HepG2 (cell line): ENCODE data around the gene MAP2K5. TPM values are rescaled to one million over a fixed set of nuclear protein-coding genes. Genes with fewer than 3 reads are reported as not detected.

Experiments used
- ATAC-seq: fragments of 200-7000 bp; cut with Tn5 transposase; 3 replicates; pipeline ENCODE4 v1.9.1; 2020; ENCODE audit warnings: mild to moderate bottlenecking, moderate library complexity
- BruUV-seq: library from RNA; stranded (reverse); fragments of 400-500 nt; replicated peaks from 2 replicates; lab custom pipeline; 2021; lab: Mats Ljungman, UMichigan
- CTCF ChIA-PET: fragments of 300-600 bp; formaldehyde crosslinking; extraction: SDS; loops from one replicate; lab custom pipeline; 2021; ENCODE audit warnings: low total read pairs, inconsistent platforms, low intra/inter-chr PET ratio; lab: Yijun Ruan, JAX
- POLR2A ChIA-PET: fragments of 350-600 bp; sonication (Branson Sonifier 250); formaldehyde crosslinking; loops from one replicate; lab custom pipeline; 2020; ENCODE audit warnings: antibody characterized with exemption, inconsistent platforms; lab: Yijun Ruan, JAX
- DNase-seq: peaks from one replicate; pipeline ENCODE4 v3.0.0-alpha.2; 2015; ENCODE audit warnings: low spot score
- FAIRE-seq: peaks from 3 replicates; lab custom pipeline; 2011; peaks lifted over from hg19 to GRCh38; lab: Jason Lieb, UNC
- H2AFZ ChIP-seq: one replicate; pipeline ENCODE4 v1.6.1; 2011; ENCODE audit warnings: low read length, inconsistent platforms
- H3K27ac ChIP-seq: fragments of 300-600 bp; 3 replicates; pipeline ENCODE4 v1.8.0; 2011; ENCODE audit warnings: mixed run types, mild to moderate bottlenecking, mixed read lengths, low read length, inconsistent platforms; ENCODE audit not compliant: insufficient read depth; ENCODE audit errors: extremely low read length
- H3K27me3 ChIP-seq, 2 experiments: fragments of 200-600 bp in 1 of 2; 2 replicates in 1 of 2; 3 replicates in 1 of 2; pipeline versions ENCODE4 v1.6.0 to v1.8.0; 2011; ENCODE audit warnings: low read length in 2 of 2, mild to moderate bottlenecking in 2 of 2, moderate library complexity in 2 of 2, inconsistent platforms in 1 of 2; ENCODE audit not compliant: insufficient read depth in 2 of 2, control insufficient read depth in 1 of 2
- H3K36me3 ChIP-seq, 2 experiments: fragments of 200-600 bp in 1 of 2; replicated peaks in 1 of 2; 2 replicates in 1 of 2; 3 replicates in 1 of 2; pipeline versions ENCODE4 v1.5.1 to v1.8.0; 2011; ENCODE audit warnings: low read length in 2 of 2, inconsistent platforms in 1 of 2; ENCODE audit not compliant: insufficient read depth in 2 of 2, control insufficient read depth in 1 of 2
- H3K4me1 ChIP-seq: 2 replicates; pipeline ENCODE4 v1.5.1; 2012; ENCODE audit warnings: low read length, inconsistent platforms; ENCODE audit not compliant: insufficient read depth
- H3K4me2 ChIP-seq: 2 replicates; pipeline ENCODE4 v1.6.0; 2011; ENCODE audit warnings: low read depth, low read length, inconsistent platforms
- H3K4me3 ChIP-seq, 3 experiments: fragments of 200-600 bp in 1 of 3; sonication (generic), shearing (Covaris generic) in 1 of 3; replicated peaks in 1 of 3; 2 replicates each; pipeline ENCODE4 v1.5.1; 2011 to 2016; ENCODE audit warnings: low read length in 3 of 3, inconsistent platforms in 2 of 3, low read depth in 2 of 3, mild to moderate bottlenecking in 2 of 3, control low read depth in 1 of 3, mixed read lengths in 1 of 3; ENCODE audit not compliant: insufficient read depth in 1 of 3
- H3K79me2 ChIP-seq: one replicate; pipeline ENCODE4 v1.6.1; 2011; ENCODE audit warnings: low read length, inconsistent platforms; ENCODE audit not compliant: insufficient read depth
- H3K9ac ChIP-seq: 2 replicates; pipeline ENCODE4 v1.6.0; 2011; ENCODE audit warnings: mild to moderate bottlenecking, low read depth, low read length, inconsistent platforms; ENCODE audit not compliant: insufficient read depth
- H3K9me3 ChIP-seq: 2 replicates; pipeline ENCODE4 v1.5.1; 2012; ENCODE audit warnings: mild to moderate bottlenecking, low read length
- H4K20me1 ChIP-seq: 2 replicates; pipeline ENCODE4 v1.6.0; 2011; ENCODE audit warnings: inconsistent platforms, mild to moderate bottlenecking, low read length, moderate library complexity; ENCODE audit not compliant: insufficient read depth
- HES4 ChIP-seq: sonication (generic); formaldehyde crosslinking; IDR thresholded peaks from 2 replicates; pipeline ENCODE4 v1.9.0; 2021; ENCODE audit warnings: mild to moderate bottlenecking, missing genetic modification reagents, borderline replicate concordance
- KDM4B ChIP-seq: sonication (generic); formaldehyde crosslinking; IDR thresholded peaks from 2 replicates; pipeline ENCODE4 v1.4.0; 2020; ENCODE audit warnings: missing genetic modification reagents
- KIAA2018 ChIP-seq: sonication (generic); formaldehyde crosslinking; IDR thresholded peaks from 2 replicates; pipeline ENCODE4 v1.5.0; 2020; ENCODE audit warnings: mild to moderate bottlenecking, missing genetic modification reagents, borderline replicate concordance
- ZBTB33 ChIP-seq: sonication (generic); formaldehyde crosslinking; IDR thresholded peaks from 2 replicates; pipeline ENCODE4 v1.4.0; 2020; ENCODE audit warnings: missing genetic modification reagents
- ZNF20 ChIP-seq: sonication (generic); formaldehyde crosslinking; IDR thresholded peaks from 2 replicates; pipeline ENCODE4 v1.4.0; 2020; ENCODE audit warnings: mild to moderate bottlenecking, moderate library complexity, missing genetic modification reagents
- ZNF276 ChIP-seq: sonication (generic); formaldehyde crosslinking; IDR thresholded peaks from 2 replicates; pipeline ENCODE4 v1.4.0; 2020; ENCODE audit warnings: mild to moderate bottlenecking, low read depth, missing genetic modification reagents
- ZNF451 ChIP-seq: sonication (generic); formaldehyde crosslinking; IDR thresholded peaks from 2 replicates; pipeline ENCODE4 v1.5.0; 2020; ENCODE audit warnings: mild to moderate bottlenecking, missing genetic modification reagents
- WGBS: methylation state at CpG from one replicate; pipeline ENCODE4 v1.1.6; 2017; ENCODE audit warnings: low lambda C conversion rate; 5-methylcytosine and 5-hydroxymethylcytosine counted together
- in situ Hi-C: cut with HindIII; loops from 2 replicates; pipeline ENCODE4 v1.10.0; 2017; ENCODE audit warnings: low pct_unique_long_range_greater_than_20kb; ENCODE audit not compliant: extremely low pct_ligation_motif_present
- intact Hi-C: fragments of 100-400 bp; cut with micrococcal nuclease; formaldehyde crosslinking; loops from one replicate; pipeline ENCODE4 v1.10.0; 2022; ENCODE audit not compliant: unreplicated experiment
- polyA plus RNA-seq, 8 experiments: library from polyadenylated mRNA; depleted of rRNA in 3 of 8; stranded (reverse) in 7 of 8; unstranded in 1 of 8; fragments of >200 nt; fragmentation: Illumina TruSeq in 4 of 8; extraction: Trizol in 4 of 8; gene quantifications; 2 replicates each; pipeline versions ENCODE4 v1.2.1 to v1.2.3, GENCODE V29; 2011 to 2016; ENCODE audit warnings: low read depth in 4 of 8, missing spikeins in 1 of 8, mixed read lengths in 1 of 8; ENCODE audit not compliant: insufficient read depth in 1 of 8
- total RNA-seq, 5 experiments: library from RNA; depleted of rRNA; stranded (reverse); fragments of >200 nt; fragmentation: Illumina TruSeq; extraction: Trizol; gene quantifications; 2 replicates each; pipeline ENCODE4 v1.2.3, GENCODE V29; 2016; ENCODE audit warnings: low read depth in 1 of 5

MAP2K5 gene
- total and polyA plus RNA-seq, 2 of the 13 experiments (the other 11 are each of a cell fraction or from before 2014, with no cell fraction given): 4.0 to 4.3 TPM

GRCh38 chr15:67775250-67775649, 232.7 kb downstream of the MAP2K5 start:
- DNase-seq: no peak
- no peak overlapping the region for H3K4me3 ChIP-seq
- 0 out of 5 replicates have a peak, but pooled peaks cover 0 to 2% of the 10 kb centered on the region in 2 experiments for H3K36me3 ChIP-seq
- no peaks in the 10 kb centered on the region for H3K79me2 ChIP-seq
- ChIA-PET POLR2A (no interaction called here), CTCF (no interaction called here)
- no peak overlapping the region for H3K9ac ChIP-seq
- H2AFZ ChIP-seq: no peak overlapping the region
- H3K4me2 ChIP-seq: no peak overlapping the region
- TF ChIP-seq ZNF451 (CRISPR knock-in tag) (no peak), ZNF276 (CRISPR knock-in tag) (no peak), ZBTB33 (no peak), ZNF20 (CRISPR knock-in tag) (no peak), KIAA2018 (no peak), KDM4B (no peak), HES4 (no peak)
- intact Hi-C loops: no loop called here
- H3K27me3 ChIP-seq: no peaks in the 10 kb centered on the region
- BruUV-seq: no TSS peak
- no peak for ATAC-seq
- H3K4me1 ChIP-seq: no peaks in the 10 kb centered on the region
- WGBS: 100% methylated on average over 2 of the region's 2 CpGs
- H3K9me3 ChIP-seq: no peaks in the 10 kb centered on the region
- H3K27ac ChIP-seq: no peak overlapping the region
- FAIRE-seq: no peak
- in situ Hi-C loops: no loop called here
- H4K20me1 ChIP-seq: no peaks in the 10 kb centered on the region
